Mammary epithelial cell (primary cell): ENCODE data around the gene BMERB1.
"Not testable (repeated sequence)": the region's sequence is repeated elsewhere in the genome, so short reads cannot be mapped to it uniquely, and the experiment has no call there.

Source experiments
- CTCF ChIP-seq, 2 donors: IDR thresholded peaks in 1 of 2; conservative IDR thresholded peaks in 1 of 2; 2 replicates each; pipeline ENCODE4 v1.5.1; 2011 to 2012; ENCODE audit warnings: inconsistent platforms in 2 of 2, low read length in 2 of 2, mild to moderate bottlenecking in 2 of 2, control low read depth in 1 of 2, low read depth in 1 of 2; ENCODE audit not compliant: insufficient read depth in 1 of 2; ENCODE audit errors: extremely low read depth in 1 of 2
- EZH2 ChIP-seq: IDR thresholded peaks from 2 replicates; pipeline ENCODE4 v1.6.1; 2012; ENCODE audit warnings: low read length, inconsistent platforms, borderline replicate concordance

GRCh38 chr16:15421696-15422095 is 12.7 kb upstream of the BMERB1 start:
- TF ChIP-seq CTCF (conservative IDR thresholded peaks at IDR 0.05 in 1 of 2, IDR thresholded peaks at IDR 0.05 in 1 of 2; ENCODE audit: extremely low read depth in 1 of 2, insufficient read depth in 1 of 2, low read depth in 1 of 2, low read length in 2 of 2); EZH2: not testable (repeated sequence)
